Mesothelial cell of epicardium (in vitro differentiated cells): ENCODE results near the gene PTPRT. TPM values are rescaled to one million over a fixed set of nuclear protein-coding genes. Genes with fewer than 3 reads are reported as not detected.

ENCODE experiments used
- DNase-seq, 2 experiments: peaks; one replicate each; pipeline ENCODE4 v3.0.0; 2021; ENCODE audit warnings: low spot score in 2 of 2; ENCODE audit not compliant: unreplicated experiment in 2 of 2
- H3K27ac Mint-ChIP-seq: 2 replicates; pipeline ENCODE4 v1.8.0; 2021; ENCODE audit warnings: mixed read lengths
- H3K27me3 Mint-ChIP-seq: 2 replicates; pipeline ENCODE4 v1.8.0; 2021; ENCODE audit warnings: low read depth, mixed read lengths
- H3K36me3 Mint-ChIP-seq: 2 replicates; pipeline ENCODE4 v1.8.0; 2021; ENCODE audit warnings: mixed read lengths
- H3K4me1 Mint-ChIP-seq: 2 replicates; pipeline ENCODE4 v1.8.0; 2021; ENCODE audit warnings: mixed read lengths
- H3K4me3 Mint-ChIP-seq: 2 replicates; pipeline ENCODE4 v1.8.0; 2021; ENCODE audit warnings: mild to moderate bottlenecking, moderate library complexity, mixed read lengths
- H3K9me3 Mint-ChIP-seq: 2 replicates; pipeline ENCODE4 v1.8.0; 2021; ENCODE audit warnings: mixed read lengths
- total RNA-seq: library from RNA; stranded (reverse); gene quantifications from 3 replicates; pipeline ENCODE4 v1.2.1, GENCODE V29; 2021
- TF ChIP-seq, protein P1 (sequence below): fragments of 200-600 bp; sonication (generic); IDR thresholded peaks from one replicate; pipeline ENCODE4 v1.5.0; 2021; ENCODE audit warnings: antibody characterized with exemption; ENCODE audit not compliant: unreplicated experiment

Gene PTPRT
- total RNA-seq, 1 donor from 2014 or later = 0.80 TPM

DNA sequence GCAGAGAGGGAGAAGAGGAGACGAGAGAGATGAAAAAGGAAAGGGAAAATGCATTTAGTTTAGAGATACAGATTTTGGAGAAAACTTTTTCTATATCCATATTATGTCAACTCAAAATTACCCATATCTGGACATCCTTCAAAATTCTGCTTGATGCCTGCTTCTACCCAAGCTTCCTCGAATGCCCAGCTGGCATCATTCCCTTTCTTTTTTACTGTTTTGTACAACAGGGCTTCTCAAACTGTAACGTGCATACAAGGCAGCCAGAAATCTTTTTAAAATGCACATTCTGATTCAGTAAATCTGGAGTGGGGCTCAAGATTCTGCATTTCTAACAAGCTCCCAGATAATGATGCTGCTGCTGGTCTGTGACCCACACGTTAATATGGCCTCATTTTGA, 1108.8 kb downstream of the PTPRT start:
- no peak overlapping the region for H3K27ac Mint-ChIP-seq
- TF ChIP-seq, protein P1, sequence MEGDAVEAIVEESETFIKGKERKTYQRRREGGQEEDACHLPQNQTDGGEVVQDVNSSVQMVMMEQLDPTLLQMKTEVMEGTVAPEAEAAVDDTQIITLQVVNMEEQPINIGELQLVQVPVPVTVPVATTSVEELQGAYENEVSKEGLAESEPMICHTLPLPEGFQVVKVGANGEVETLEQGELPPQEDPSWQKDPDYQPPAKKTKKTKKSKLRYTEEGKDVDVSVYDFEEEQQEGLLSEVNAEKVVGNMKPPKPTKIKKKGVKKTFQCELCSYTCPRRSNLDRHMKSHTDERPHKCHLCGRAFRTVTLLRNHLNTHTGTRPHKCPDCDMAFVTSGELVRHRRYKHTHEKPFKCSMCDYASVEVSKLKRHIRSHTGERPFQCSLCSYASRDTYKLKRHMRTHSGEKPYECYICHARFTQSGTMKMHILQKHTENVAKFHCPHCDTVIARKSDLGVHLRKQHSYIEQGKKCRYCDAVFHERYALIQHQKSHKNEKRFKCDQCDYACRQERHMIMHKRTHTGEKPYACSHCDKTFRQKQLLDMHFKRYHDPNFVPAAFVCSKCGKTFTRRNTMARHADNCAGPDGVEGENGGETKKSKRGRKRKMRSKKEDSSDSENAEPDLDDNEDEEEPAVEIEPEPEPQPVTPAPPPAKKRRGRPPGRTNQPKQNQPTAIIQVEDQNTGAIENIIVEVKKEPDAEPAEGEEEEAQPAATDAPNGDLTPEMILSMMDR = no peak
- no peaks in the 10 kb centered on the region for H3K9me3 Mint-ChIP-seq
- peaks cover 14% of the 10 kb centered on the region for H3K4me1 Mint-ChIP-seq
- DNase-seq = no peak
- H3K36me3 Mint-ChIP-seq = no peaks in the 10 kb centered on the region
- no peaks in the 10 kb centered on the region for H3K27me3 Mint-ChIP-seq
- no peak overlapping the region for H3K4me3 Mint-ChIP-seq

DNA sequence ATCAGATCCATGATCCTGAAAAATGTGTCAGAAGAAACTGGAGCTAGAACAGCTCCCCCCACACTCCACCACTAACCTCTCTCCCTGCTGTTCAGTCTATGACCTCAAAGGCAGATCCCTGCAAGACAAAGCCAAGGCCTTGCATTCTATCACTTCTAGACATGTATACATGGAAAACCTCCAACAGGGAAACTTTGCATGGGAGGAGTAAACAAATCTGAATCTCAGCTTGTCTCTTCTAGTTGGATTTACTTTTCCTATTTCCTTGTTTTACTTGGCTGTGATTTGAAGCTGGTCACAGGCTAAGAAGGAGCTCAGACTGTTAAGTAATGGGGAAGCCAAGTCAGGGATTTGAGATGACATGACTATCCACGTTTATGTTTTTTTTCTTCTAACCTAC, 1114.8 kb downstream of the PTPRT start:
- no peak overlapping the region for H3K27ac Mint-ChIP-seq
- TF ChIP-seq, protein P1 = no peak
- no peaks in the 10 kb centered on the region for H3K27me3 Mint-ChIP-seq
- H3K4me1 Mint-ChIP-seq = no peaks in the 10 kb centered on the region
- no peaks in the 10 kb centered on the region for H3K36me3 Mint-ChIP-seq
- no peak overlapping the region for H3K4me3 Mint-ChIP-seq
- DNase-seq = no peak
- no peaks in the 10 kb centered on the region for H3K9me3 Mint-ChIP-seq

DNA sequence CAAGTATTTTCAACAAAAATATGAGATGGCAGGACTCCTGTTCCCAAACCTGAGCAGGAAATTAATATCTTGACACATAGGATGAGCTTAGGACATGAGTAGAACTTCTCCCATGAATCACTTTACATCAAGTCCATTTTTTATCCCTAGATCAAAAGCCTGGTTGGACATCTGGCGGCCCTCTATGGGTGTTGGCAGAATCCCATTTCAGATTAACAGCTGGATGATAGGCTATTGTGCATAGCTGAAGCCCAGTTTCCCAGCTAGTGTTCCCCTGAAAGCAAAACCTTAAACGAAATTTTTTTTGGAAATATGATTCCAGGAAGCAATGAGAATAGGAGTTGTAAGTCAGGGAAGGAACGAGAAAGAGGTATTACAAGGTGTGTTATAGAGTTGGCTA, 1122.1 kb downstream of the PTPRT start:
- no peaks in the 10 kb centered on the region for H3K9me3 Mint-ChIP-seq
- H3K27ac Mint-ChIP-seq = no peak overlapping the region
- no peaks in the 10 kb centered on the region for H3K4me1 Mint-ChIP-seq
- peaks cover 5% of the 10 kb centered on the region for H3K27me3 Mint-ChIP-seq
- TF ChIP-seq, protein P1 = no peak
- no peak overlapping the region for H3K4me3 Mint-ChIP-seq
- no peaks in the 10 kb centered on the region for H3K36me3 Mint-ChIP-seq
- no peak for DNase-seq

DNA sequence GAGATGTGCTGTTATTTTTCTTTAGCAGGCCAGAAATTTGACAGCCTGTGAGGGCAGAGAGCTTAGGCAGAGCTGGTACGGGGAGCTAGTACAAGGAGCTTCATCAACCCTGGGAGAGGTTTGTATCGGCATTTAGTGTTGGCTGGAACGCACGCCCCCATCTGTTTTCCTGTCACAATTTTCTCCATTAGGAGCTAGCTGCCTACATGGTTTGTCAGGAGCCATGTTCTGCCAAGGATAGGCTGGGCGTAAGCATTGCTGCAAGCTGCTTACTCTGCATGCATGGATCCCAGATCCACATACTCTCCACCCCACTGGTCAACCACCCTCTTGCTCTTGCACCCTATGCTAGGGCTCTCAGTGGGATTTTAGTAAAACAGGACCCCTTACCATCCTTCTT, 1122.5 kb downstream of the PTPRT start:
- H3K9me3 Mint-ChIP-seq = no peaks in the 10 kb centered on the region
- TF ChIP-seq, protein P1 = no peak
- H3K36me3 Mint-ChIP-seq = no peaks in the 10 kb centered on the region
- peaks cover 5% of the 10 kb centered on the region for H3K27me3 Mint-ChIP-seq
- no peak for DNase-seq
- no peaks in the 10 kb centered on the region for H3K4me1 Mint-ChIP-seq
- H3K4me3 Mint-ChIP-seq = no peak overlapping the region
- H3K27ac Mint-ChIP-seq = no peak overlapping the region

DNA sequence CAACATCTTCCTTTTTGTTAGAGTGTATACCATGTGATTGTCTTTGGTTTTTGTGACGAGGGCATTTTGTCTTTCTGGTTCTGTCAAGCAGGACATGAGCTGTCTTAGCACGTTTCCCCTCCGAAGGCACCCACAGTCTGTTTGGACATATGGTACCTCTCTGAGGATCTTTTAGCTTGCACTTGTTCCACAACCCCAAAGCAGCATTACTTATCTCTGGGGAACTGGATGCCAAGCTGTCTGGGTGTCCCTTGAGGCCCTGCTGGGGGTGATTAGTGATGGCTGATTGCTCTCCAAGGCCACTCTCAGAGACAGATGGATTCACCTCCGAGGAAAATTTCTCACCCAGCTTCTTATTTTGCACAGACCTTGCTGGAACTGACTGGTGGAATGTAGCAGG, 1126.6 kb downstream of the PTPRT start:
- TF ChIP-seq, protein P1 = no peak
- Mint-ChIP-seq H3K36me3 (no peaks in the 10 kb centered on the region), H3K27me3 (peaks cover 3% of the 10 kb centered on the region), H3K4me1 (no peaks in the 10 kb centered on the region), H3K9me3 (no peaks in the 10 kb centered on the region), H3K4me3 (no peak overlapping the region), H3K27ac (no peak overlapping the region)
- DNase-seq = no peak

DNA sequence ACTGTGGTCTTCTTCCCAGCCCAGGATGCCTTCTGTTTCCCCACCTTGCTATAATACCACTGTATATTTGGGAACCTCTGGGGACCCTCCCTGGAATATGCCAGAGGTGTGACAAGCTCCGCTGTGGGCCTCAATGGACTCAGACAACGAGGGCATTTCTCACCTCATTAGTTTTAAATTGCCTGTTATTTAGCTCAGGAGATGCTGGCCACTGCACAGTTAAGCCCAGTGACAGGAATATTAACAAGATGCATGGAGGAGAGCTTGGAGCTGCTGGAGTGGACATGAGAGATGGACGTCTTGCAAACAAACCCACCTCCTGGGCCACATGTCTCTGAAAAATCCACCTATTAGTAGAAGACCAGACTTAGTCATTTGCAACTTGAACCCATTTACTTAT, 1136.4 kb downstream of the PTPRT start:
- no peaks in the 10 kb centered on the region for H3K4me1 Mint-ChIP-seq
- DNase-seq = no peak

More for the DNA sequence above, 1136.4 kb downstream of the PTPRT start:
- H3K36me3 Mint-ChIP-seq = no peaks in the 10 kb centered on the region
- no peak overlapping the region for H3K27ac Mint-ChIP-seq
- H3K4me3 Mint-ChIP-seq = no peak overlapping the region
- no peaks in the 10 kb centered on the region for H3K9me3 Mint-ChIP-seq
- TF ChIP-seq, protein P1 = no peak
- peaks cover 11% of the 10 kb centered on the region for H3K27me3 Mint-ChIP-seq
